PFSK-1 (cell line): Measurements from ENCODE around the gene TMEM151A.

ENCODE experiments used
- FOXP2 ChIP-seq: optimal IDR thresholded peaks from 2 replicates; pipeline ENCODE3; 2011; ENCODE audit warnings: borderline replicate concordance, control low read depth, inconsistent platforms; ENCODE audit not compliant: insufficient read depth; ENCODE audit errors: extremely low read length, extremely low read depth
- POLR2AphosphoS5 ChIP-seq: IDR thresholded peaks from 2 replicates; pipeline ENCODE4 v1.6.1; 2012; ENCODE audit warnings: low read depth, mild to moderate bottlenecking, control low read depth, low read length, moderate library complexity
- SIN3A ChIP-seq: IDR thresholded peaks from 2 replicates; pipeline ENCODE4 v1.6.1; 2012; ENCODE audit warnings: mild to moderate bottlenecking, low read length, moderate library complexity, borderline replicate concordance; ENCODE audit not compliant: insufficient read depth
- TAF1 ChIP-seq: IDR thresholded peaks from 2 replicates; pipeline ENCODE4 v1.6.1; 2012; ENCODE audit warnings: low read length, control low read depth, borderline replicate concordance; ENCODE audit not compliant: insufficient read depth
- TF ChIP-seq, protein P1 (sequence below), 2 experiments: IDR thresholded peaks; 2 replicates each; pipeline versions ENCODE4 v1.6.1 to v1.8.0; 2011 to 2012; ENCODE audit warnings: low read depth in 2 of 2, low read length in 2 of 2, control low read depth in 1 of 2, inconsistent platforms in 1 of 2, mild to moderate bottlenecking in 1 of 2, moderate library complexity in 1 of 2; ENCODE audit not compliant: insufficient read depth in 1 of 2

The TMEM151A gene

DNA sequence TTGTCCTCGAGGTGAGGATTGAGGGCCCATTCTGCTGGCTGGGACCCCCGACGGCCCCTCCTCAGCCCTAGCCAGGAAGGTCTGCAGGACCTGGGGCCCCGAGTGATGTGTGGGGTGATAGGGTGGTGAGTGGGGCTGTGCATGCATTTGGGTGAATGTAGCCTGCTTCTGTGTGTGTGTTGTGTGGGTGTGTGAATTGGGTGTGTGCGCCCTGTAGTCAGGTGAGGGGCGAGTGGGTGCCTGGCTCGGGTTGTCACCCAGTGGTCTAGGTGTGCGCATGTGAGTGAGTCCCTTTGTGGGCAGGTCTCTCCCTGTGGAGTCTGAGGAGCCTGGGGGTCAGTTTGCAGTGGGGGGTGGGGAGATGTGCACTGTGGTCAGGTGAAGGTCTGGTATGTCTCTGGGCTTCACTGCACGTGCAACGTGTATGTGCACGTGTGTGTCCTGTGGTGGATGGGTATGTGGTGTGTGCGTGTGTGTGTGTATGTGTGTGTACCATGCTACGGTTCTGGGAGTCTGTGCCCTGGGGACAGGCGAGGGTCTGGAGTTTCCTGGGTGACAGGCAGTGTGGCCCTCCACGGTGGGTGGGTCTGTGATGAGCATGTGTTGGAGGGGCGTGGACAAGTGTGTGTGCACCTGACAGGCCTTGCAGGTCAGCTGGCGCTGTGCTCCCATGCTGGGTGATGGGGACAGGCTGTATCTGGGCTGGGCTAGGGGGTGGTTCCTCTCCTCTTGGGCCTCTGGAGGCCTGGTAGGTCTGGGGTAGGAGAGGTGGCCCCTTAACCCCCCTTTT is 1.0 kb downstream of the TMEM151A start:
- TF ChIP-seq, protein P1, sequence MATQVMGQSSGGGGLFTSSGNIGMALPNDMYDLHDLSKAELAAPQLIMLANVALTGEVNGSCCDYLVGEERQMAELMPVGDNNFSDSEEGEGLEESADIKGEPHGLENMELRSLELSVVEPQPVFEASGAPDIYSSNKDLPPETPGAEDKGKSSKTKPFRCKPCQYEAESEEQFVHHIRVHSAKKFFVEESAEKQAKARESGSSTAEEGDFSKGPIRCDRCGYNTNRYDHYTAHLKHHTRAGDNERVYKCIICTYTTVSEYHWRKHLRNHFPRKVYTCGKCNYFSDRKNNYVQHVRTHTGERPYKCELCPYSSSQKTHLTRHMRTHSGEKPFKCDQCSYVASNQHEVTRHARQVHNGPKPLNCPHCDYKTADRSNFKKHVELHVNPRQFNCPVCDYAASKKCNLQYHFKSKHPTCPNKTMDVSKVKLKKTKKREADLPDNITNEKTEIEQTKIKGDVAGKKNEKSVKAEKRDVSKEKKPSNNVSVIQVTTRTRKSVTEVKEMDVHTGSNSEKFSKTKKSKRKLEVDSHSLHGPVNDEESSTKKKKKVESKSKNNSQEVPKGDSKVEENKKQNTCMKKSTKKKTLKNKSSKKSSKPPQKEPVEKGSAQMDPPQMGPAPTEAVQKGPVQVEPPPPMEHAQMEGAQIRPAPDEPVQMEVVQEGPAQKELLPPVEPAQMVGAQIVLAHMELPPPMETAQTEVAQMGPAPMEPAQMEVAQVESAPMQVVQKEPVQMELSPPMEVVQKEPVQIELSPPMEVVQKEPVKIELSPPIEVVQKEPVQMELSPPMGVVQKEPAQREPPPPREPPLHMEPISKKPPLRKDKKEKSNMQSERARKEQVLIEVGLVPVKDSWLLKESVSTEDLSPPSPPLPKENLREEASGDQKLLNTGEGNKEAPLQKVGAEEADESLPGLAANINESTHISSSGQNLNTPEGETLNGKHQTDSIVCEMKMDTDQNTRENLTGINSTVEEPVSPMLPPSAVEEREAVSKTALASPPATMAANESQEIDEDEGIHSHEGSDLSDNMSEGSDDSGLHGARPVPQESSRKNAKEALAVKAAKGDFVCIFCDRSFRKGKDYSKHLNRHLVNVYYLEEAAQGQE (IDR thresholded peaks at IDR 0.05; ENCODE audit: insufficient read depth in 1 of 2, low read depth in 2 of 2, low read length in 2 of 2): no peak
- no peak for TF ChIP-seq TAF1

- TF ChIP-seq SIN3A (no peak), FOXP2 (no peak), TAF1 (no peak), POLR2AphosphoS5 (no peak)
- TF ChIP-seq, protein P1 (IDR thresholded peaks at IDR 0.05; ENCODE audit: insufficient read depth in 1 of 2, low read depth in 2 of 2, low read length in 2 of 2): no peak
These were observed 1.7 kb downstream of the TMEM151A start for GRCh38 chr11:66293352-66293751.

GRCh38 chr11:66293777-66294625 is 2.3 kb downstream of the TMEM151A start:
- TF ChIP-seq SIN3A (no peak), POLR2AphosphoS5 (no peak), FOXP2 (no peak), TAF1 (no peak)
- TF ChIP-seq, protein P1 (IDR thresholded peaks at IDR 0.05; ENCODE audit: insufficient read depth in 1 of 2, low read depth in 2 of 2, low read length in 2 of 2): no peak

DNA sequence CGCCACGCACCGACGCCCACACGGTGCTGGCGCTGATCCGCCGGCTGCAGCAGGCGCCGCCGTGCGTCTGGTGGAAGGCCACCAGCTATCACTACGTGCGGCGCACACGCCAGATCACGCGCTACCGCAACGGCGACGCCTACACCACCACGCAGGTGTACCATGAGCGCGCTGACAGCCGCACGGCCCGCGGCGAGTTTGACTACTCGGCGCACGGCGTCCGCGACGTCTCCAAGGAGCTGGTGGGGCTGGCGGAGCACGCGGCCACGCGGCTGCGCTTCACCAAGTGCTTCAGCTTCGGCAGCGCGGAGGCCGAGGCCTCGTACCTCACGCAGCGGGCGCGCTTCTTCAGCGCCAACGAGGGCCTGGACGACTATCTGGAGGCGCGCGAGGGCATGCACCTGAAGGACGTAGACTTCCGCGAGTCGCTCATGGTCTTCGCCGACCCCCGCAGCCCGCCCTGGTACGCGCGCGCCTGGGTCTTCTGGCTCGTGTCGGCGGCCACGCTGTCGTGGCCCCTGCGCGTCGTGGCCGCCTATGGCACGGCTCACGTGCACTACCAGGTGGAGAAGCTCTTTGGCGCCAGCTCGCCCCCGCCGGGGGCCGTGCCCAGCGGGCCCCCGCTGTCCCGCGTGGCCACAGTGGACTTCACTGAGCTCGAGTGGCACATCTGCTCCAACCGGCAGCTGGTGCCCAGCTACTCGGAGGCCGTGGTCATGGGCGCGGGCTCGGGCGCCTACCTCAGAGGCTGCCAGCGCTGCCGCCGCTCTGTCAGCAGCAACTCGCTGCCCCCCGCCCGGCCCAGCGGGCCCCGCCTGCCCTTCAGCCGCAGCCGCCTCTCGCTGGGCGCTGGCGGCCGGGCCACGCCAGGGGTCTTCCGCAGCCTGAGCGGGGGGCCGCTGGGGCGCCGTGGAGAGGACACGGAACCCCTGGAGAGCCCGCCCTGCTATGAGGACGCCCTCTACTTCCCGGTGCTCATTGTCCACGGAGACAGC is 3.2 kb downstream of the TMEM151A start:
- no peak for TF ChIP-seq TAF1

GRCh38 chr11:66297610-66298009 is 5.9 kb downstream of the TMEM151A start:
- TF ChIP-seq SIN3A: no peak
- TF ChIP-seq POLR2AphosphoS5: no peak
- no peak for TF ChIP-seq TAF1
- TF ChIP-seq FOXP2: no peak
